GM23338 (cell line): ENCODE results near the gene GTF3C1. TPM values are rescaled to one million over a fixed set of nuclear protein-coding genes. Genes with fewer than 3 reads are reported as not detected.

ENCODE experiments used
- ATAC-seq: fragments of 200-7000 bp; cut with Tn5 transposase; 3 replicates; pipeline ENCODE4 v1.9.1; 2020
- DNase-seq: peaks from one replicate; pipeline ENCODE4 v3.0.0-alpha.2; 2015; ENCODE audit warnings: low spot score
- H2AFZ ChIP-seq: fragments of 200-600 bp; sonication (generic); 2 replicates; pipeline ENCODE4 v1.8.0; 2016; ENCODE audit warnings: antibody characterized with exemption, mild to moderate bottlenecking, moderate library complexity
- H3F3A ChIP-seq: fragments of 200-600 bp; sonication (generic); replicated peaks from 2 replicates; pipeline ENCODE4 v1.8.0; 2017; ENCODE audit warnings: antibody characterized with exemption, mixed run types, low read depth
- H3K27ac ChIP-seq: fragments of 200-600 bp; sonication (generic); 2 replicates; pipeline ENCODE4 v1.6.1; 2016; ENCODE audit warnings: low read depth
- H3K27me3 ChIP-seq: fragments of 200-600 bp; sonication (generic); 2 replicates; pipeline ENCODE4 v1.8.0; 2016; ENCODE audit warnings: mild to moderate bottlenecking, mixed run types, moderate library complexity; ENCODE audit not compliant: insufficient read depth
- H3K36me3 ChIP-seq: fragments of 200-600 bp; sonication (generic); 2 replicates; pipeline ENCODE4 v1.8.0; 2016; ENCODE audit warnings: mild to moderate bottlenecking; ENCODE audit not compliant: insufficient read depth
- H3K4me1 ChIP-seq: fragments of 200-600 bp; sonication (generic); 2 replicates; pipeline ENCODE4 v1.8.0; 2016; ENCODE audit warnings: mild to moderate bottlenecking, moderate library complexity; ENCODE audit not compliant: insufficient read depth
- H3K4me2 ChIP-seq: fragments of 200-600 bp; sonication (generic); 2 replicates; pipeline ENCODE4 v1.7.1; 2017; ENCODE audit warnings: mixed run types
- H3K4me3 ChIP-seq: fragments of 200-600 bp; sonication (generic); 2 replicates; pipeline ENCODE4 v1.6.1; 2016; ENCODE audit warnings: mixed run types
- H3K79me2 ChIP-seq: fragments of 200-600 bp; sonication (generic); replicated peaks from 2 replicates; pipeline ENCODE4 v1.8.0; 2017; ENCODE audit warnings: mild to moderate bottlenecking; ENCODE audit not compliant: insufficient read depth
- H3K9me2 ChIP-seq: fragments of 200-600 bp; sonication (generic); 2 replicates; pipeline ENCODE4 v1.8.0; 2017; ENCODE audit not compliant: insufficient read depth
- H4K20me1 ChIP-seq: fragments of 200-600 bp; sonication (generic); replicated peaks from 2 replicates; pipeline ENCODE4 v1.8.0; 2017; ENCODE audit warnings: mild to moderate bottlenecking; ENCODE audit not compliant: insufficient read depth
- H3K27ac Mint-ChIP-seq: 2 replicates; pipeline ENCODE4 v1.8.0; 2020; ENCODE audit warnings: inconsistent platforms, mild to moderate bottlenecking, moderate library complexity, mixed read lengths
- H3K27me3 Mint-ChIP-seq: 3 replicates; pipeline ENCODE4 v1.8.0; 2022; ENCODE audit warnings: low read depth, mild to moderate bottlenecking, moderate library complexity, mixed read lengths, inconsistent platforms; ENCODE audit not compliant: insufficient read depth, poor library complexity
- H3K36me3 Mint-ChIP-seq: 3 replicates; pipeline ENCODE4 v1.8.0; 2021; ENCODE audit warnings: low read depth, mild to moderate bottlenecking, inconsistent platforms, moderate library complexity, mixed read lengths
- H3K4me1 Mint-ChIP-seq: 3 replicates; pipeline ENCODE4 v1.8.0; 2020; ENCODE audit warnings: mild to moderate bottlenecking, inconsistent platforms, mixed read lengths
- H3K4me3 Mint-ChIP-seq: 3 replicates; pipeline ENCODE4 v1.8.0; 2021; ENCODE audit warnings: moderate library complexity, mild to moderate bottlenecking, inconsistent platforms, mixed read lengths
- H3K9me3 Mint-ChIP-seq: 3 replicates; pipeline ENCODE4 v1.8.0; 2020; ENCODE audit warnings: moderate library complexity, mild to moderate bottlenecking, inconsistent platforms, mixed read lengths
- CTCF ChIP-seq, 2 experiments: fragments of 200-600 bp in 1 of 2; sonication (generic) in 1 of 2; conservative IDR thresholded peaks; 2 replicates each; pipeline versions ENCODE4 v1.5.1 to v1.6.1; 2016 to 2017; ENCODE audit warnings: antibody characterized with exemption in 2 of 2, low read depth in 2 of 2, mild to moderate bottlenecking in 2 of 2, moderate library complexity in 1 of 2
- ETS1 ChIP-seq: IDR thresholded peaks from 2 replicates; pipeline ENCODE4 v1.6.1; 2016; ENCODE audit warnings: antibody characterized with exemption
- JUNB ChIP-seq: IDR thresholded peaks from one replicate; pipeline ENCODE4 v1.6.1; 2016; ENCODE audit warnings: antibody characterized with exemption; ENCODE audit not compliant: unreplicated experiment
- REST ChIP-seq: IDR thresholded peaks from one replicate; pipeline ENCODE4 v1.6.1; 2018; ENCODE audit warnings: antibody characterized with exemption; ENCODE audit not compliant: unreplicated experiment
- STAT1 ChIP-seq: IDR thresholded peaks from one replicate; pipeline ENCODE4 v1.6.1; 2016; ENCODE audit warnings: antibody characterized with exemption; ENCODE audit not compliant: unreplicated experiment
- ZNF114 ChIP-seq: fragments of 250-450 bp; sonication (Bioruptor Pico); IDR thresholded peaks from 2 replicates; pipeline ENCODE4 v1.5.0; 2020; ENCODE audit warnings: mild to moderate bottlenecking, moderate library complexity
- ZNF331 ChIP-seq: fragments of 250-450 bp; sonication (Bioruptor Pico); IDR thresholded peaks from 2 replicates; pipeline ENCODE4 v1.5.0; 2020; ENCODE audit warnings: low read depth, mild to moderate bottlenecking, moderate library complexity
- polyA plus RNA-seq: library from polyadenylated mRNA; unstranded; fragments of >200 nt; fragmentation: Nextera tagmentation; extraction: Ambion mirVana; gene quantifications from 2 replicates; pipeline ENCODE4 v1.2.1, GENCODE V29; 2016
- total RNA-seq: library from RNA; depleted of rRNA; stranded (reverse); fragments of >200 nt; shearing (Covaris generic); gene quantifications from 2 replicates; pipeline ENCODE4 v1.2.3, GENCODE V29; 2014

GTF3C1 gene
- total and polyA plus RNA-seq, 2 experiments from 2014 or later: 78.5 to 138 TPM

GRCh38 chr16:27500801-27501200, 48.9 kb downstream of the GTF3C1 start:
- peaks cover 17% of the 10 kb centered on the region for H4K20me1 ChIP-seq
- no peak for DNase-seq
- H3K4me2 ChIP-seq: no peak overlapping the region
- no peaks in the 10 kb centered on the region for H3K79me2 ChIP-seq
- no peaks in the 10 kb centered on the region for H3K27me3 Mint-ChIP-seq
- H3K9me3 Mint-ChIP-seq: no peaks in the 10 kb centered on the region
- H3F3A ChIP-seq: no peaks in the 10 kb centered on the region
- no peaks in the 10 kb centered on the region for H3K4me1 Mint-ChIP-seq
- no peak overlapping the region for H3K27ac Mint-ChIP-seq
- no peak overlapping the region for H2AFZ ChIP-seq
- peaks cover 56% of the 10 kb centered on the region for H3K36me3 ChIP-seq
- H3K27ac ChIP-seq: no peak overlapping the region
- no peaks in the 10 kb centered on the region for H3K27me3 ChIP-seq
- no peak for ATAC-seq
- no peak overlapping the region for H3K4me3 Mint-ChIP-seq
- H3K36me3 Mint-ChIP-seq: peaks cover 90% of the 10 kb centered on the region
- TF ChIP-seq REST: no peak
- no peak for TF ChIP-seq CTCF (conservative IDR thresholded peaks at IDR 0.05; ENCODE audit: low read depth in 2 of 2)
- TF ChIP-seq ZNF114 (CRISPR knock-in tag): no peak
- H3K9me2 ChIP-seq: no peaks in the 10 kb centered on the region
- H3K4me3 ChIP-seq: no peak overlapping the region
- H3K4me1 ChIP-seq: no peaks in the 10 kb centered on the region

- peaks cover 55% of the 10 kb centered on the region for H3K36me3 ChIP-seq
- H3K36me3 Mint-ChIP-seq: peaks cover 92% of the 10 kb centered on the region
- no peak for TF ChIP-seq STAT1
- TF ChIP-seq ETS1: no peak
- TF ChIP-seq REST: no peak
- no peak for TF ChIP-seq ZNF331 (CRISPR knock-in tag)
- TF ChIP-seq JUNB: no peak
Measured at GRCh38 chr16:27499659-27500055, 50.1 kb downstream of the GTF3C1 start.

More at GRCh38 chr16:27499659-27500055, 50.1 kb downstream of the GTF3C1 start:
- H3K4me1 Mint-ChIP-seq: no peaks in the 10 kb centered on the region
- no peaks in the 10 kb centered on the region for H3K27me3 ChIP-seq
- H3K4me3 Mint-ChIP-seq: no peak overlapping the region
- H3K4me3 ChIP-seq: no peak overlapping the region
- no peak overlapping the region for H3K27ac ChIP-seq
- no peaks in the 10 kb centered on the region for H3K9me2 ChIP-seq
- no peaks in the 10 kb centered on the region for H3K27me3 Mint-ChIP-seq
- H3K9me3 Mint-ChIP-seq: no peaks in the 10 kb centered on the region
- H4K20me1 ChIP-seq: peaks cover 17% of the 10 kb centered on the region
- ATAC-seq (no peak), DNase-seq (no peak)
- H3F3A ChIP-seq: no peaks in the 10 kb centered on the region
- H3K79me2 ChIP-seq: no peaks in the 10 kb centered on the region
- H2AFZ ChIP-seq: no peak overlapping the region
- H3K27ac Mint-ChIP-seq: no peak overlapping the region
- no peak overlapping the region for H3K4me2 ChIP-seq
- H3K4me1 ChIP-seq: no peaks in the 10 kb centered on the region
